Renal cortex interstitium (tissue), 11 donors: Measurements from ENCODE around the gene THAP4. TPM values are rescaled to one million over a fixed set of nuclear protein-coding genes. Genes with fewer than 3 reads are reported as not detected.

Source experiments
- DNase-seq, 11 donors: peaks; one replicate each; pipeline ENCODE4 v3.0.0-alpha.2; 2013; ENCODE audit warnings: low read depth in 9 of 11, low spot score in 4 of 11; ENCODE audit errors: extremely low read depth in 1 of 11
- polyA plus RNA-seq, 3 donors: library from polyadenylated mRNA; unstranded; fragments of 120-200 nt; gene quantifications; one replicate each; pipeline ENCODE4 v1.2.1, GENCODE V29; 2013; ENCODE audit not compliant: insufficient read length in 3 of 3

Gene THAP4
- polyA plus RNA-seq, 3 donors = 53.5 to 65.8 (median 59.3) TPM

- no peak for DNase-seq
Measured at GRCh38 chr2:241545523-241546473, 91.2 kb downstream of the THAP4 start.

- DNase-seq = no peak
Measured at GRCh38 chr2:241545106-241545505, 91.9 kb downstream of the THAP4 start.

GRCh38 chr2:241542278-241542605 is 94.7 kb downstream of the THAP4 start:
- DNase-seq = no peak

DNA sequence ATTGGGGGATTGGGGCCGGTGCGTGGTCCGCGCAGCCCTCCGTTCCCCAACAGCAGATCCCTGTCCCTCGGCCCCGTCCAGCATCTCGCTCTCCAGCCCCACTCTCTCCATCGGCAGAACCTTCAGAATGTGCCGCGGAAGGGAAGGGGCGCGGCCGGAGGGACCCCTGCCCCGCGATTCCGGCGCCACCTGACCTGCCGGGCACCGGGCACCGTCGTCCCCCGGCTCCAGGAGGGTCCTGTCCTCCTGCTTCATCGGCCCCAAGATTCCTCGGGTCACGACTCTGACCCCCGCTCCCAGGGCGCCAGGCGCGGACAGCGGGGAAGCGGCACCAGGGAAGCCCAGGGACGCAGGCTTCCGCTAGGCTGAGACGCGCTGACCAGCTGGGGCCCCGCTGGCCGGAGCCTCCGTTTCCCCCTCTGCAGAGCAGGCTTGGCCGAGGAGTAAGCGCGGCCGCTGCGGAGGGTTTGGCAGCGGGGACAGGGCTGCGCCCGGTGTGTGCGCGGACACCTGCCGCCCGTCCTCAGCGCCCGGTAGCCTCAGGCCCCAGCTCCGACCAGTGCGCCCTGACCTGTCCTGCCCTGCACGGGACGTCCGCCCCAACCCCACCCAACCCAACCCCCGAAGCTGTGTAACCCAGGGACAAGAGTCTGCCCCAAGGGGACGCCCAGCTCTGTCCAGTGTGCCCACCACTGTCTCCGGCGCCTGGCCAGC is 95.2 kb downstream of the THAP4 start:
- DNase-seq = no peak

GRCh38 chr2:241540771-241541561 is 96.0 kb downstream of the THAP4 start:
- DNase-seq = no peak

- DNase-seq = no peak
Measured at GRCh38 chr2:241540401-241540770, 96.6 kb downstream of the THAP4 start.

DNA sequence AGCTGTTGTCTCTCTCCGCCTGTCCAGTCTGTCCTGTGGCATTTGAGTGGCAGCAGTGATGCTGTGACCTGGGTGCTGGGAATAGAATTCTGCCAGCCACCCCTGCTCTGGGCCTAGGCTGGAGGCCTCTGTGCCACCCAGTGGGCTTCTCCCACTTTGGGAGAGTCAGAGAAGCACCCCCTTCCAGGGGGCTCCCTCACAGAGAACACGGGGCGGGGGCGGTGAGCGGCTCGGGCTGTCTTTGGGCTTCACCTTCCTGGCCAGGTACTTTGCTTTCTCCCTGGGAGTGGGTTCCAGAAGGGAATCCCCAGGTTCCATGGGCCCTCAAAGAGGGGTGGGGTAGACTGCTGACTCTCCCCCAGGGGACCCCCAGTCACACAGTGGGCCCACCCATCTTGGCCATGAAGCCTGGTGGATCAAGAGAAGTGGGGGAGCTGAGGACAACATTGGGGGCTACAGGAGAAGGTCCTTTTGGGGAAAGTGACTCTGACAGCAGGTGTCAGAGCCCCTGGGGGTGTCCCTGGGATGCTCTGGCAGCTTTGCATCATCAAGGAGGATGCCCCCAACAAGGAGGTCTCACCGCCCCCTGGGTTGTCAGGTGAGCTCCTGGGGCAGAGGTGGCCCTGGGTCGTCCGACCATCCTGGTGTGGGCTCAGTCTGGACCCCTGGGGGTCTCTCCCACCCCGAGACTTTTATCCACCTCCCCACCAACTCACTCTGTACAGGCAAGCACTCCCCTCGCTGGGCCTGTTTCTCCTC is 97.2 kb downstream of the THAP4 start:
- no peak for DNase-seq

- DNase-seq = no peak
Measured at GRCh38 chr2:241538838-241539615, 97.9 kb downstream of the THAP4 start.

- no peak for DNase-seq
Measured at GRCh38 chr2:241535871-241536655, 100.9 kb downstream of the THAP4 start.

DNA sequence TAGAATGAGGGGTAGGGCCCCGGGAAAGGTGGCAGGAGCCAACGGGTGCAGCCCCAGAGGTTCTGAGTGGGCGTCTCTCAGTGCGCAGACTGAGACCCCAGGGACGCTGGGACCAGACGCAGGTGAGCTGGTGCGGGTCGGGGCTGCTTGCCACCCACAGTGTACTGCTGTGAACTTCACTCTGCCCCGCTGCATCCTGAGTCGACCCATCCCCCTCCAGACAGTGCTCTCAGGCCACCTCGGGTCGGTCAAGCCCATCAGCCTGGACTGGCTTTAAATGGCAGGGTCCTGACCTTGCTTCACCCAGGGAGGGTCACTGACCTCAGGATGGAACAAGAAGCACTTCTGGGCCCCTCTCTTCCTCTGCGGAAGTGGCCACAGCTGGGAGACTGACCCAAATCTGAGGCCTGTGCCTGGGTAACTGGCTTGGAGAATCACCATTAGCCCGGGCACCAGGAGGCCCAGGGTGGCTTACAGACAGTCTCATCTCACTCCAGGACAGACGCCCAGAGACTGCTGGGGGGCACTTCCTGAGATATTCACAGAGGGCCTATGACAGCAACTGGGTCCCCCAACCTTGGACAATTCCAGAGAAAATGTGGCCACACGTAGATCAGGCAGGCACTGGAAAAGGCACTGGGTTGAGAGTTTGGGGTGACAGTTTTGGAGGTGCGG is 102.1 kb downstream of the THAP4 start:
- no peak for DNase-seq

Other genes with a start within 250 kb of the THAP4 start
- 100 to 1,000 TPM; 200 to 207 (median 205) TPM for gene STK25, start 128.6 kb downstream of the THAP4 start, polyA plus RNA-seq
- gene BOK, start 78.4 kb downstream of the THAP4 start, polyA plus RNA-seq = 10 to 100 TPM; 16.3 to 30.2 (median 26.8) TPM
- 100 to 1,000 TPM in 1 of 3 donors, 10 to 100 TPM in 2; 75.6 to 109 (median 89.2) TPM for gene ATG4B, start 535 bp upstream of the THAP4 start, polyA plus RNA-seq
- gene DTYMK, start 49.7 kb upstream of the THAP4 start, polyA plus RNA-seq = 10 to 100 TPM; 35.8 to 44.7 (median 40.7) TPM
- gene ING5, start 64.9 kb upstream of the THAP4 start, polyA plus RNA-seq = 10 to 100 TPM; 39.4 to 54.5 (median 41.0) TPM
- 10 to 100 TPM; 30.0 to 62.3 (median 50.4) TPM for gene D2HGDH, start 97.5 kb upstream of the THAP4 start, polyA plus RNA-seq
- gene GAL3ST2, start 139.7 kb upstream of the THAP4 start, polyA plus RNA-seq = under 1 TPM; 0.19 to 0.88 (median 0.52) TPM
- 1 to 10 TPM in 2 of 3 donors, under 1 TPM in 1; 0.56 to 2.2 (median 1.9) TPM for gene NEU4, start 172.0 kb upstream of the THAP4 start, polyA plus RNA-seq
- under 1 TPM in 2 of 3 donors, not detected in 1; 0.11 to 0.27 TPM for gene PDCD1, start 221.7 kb upstream of the THAP4 start, polyA plus RNA-seq
- gene RTP5, start 232.6 kb upstream of the THAP4 start, polyA plus RNA-seq = under 1 TPM in 1 of 3 donors, not detected in 2; 0.06 TPM